ENCODE data around the gene COL5A1. TPM values are rescaled to one million over a fixed set of nuclear protein-coding genes. Genes with fewer than 3 reads are reported as not detected.

COL5A1 gene
- total RNA-seq, 1 experiment from 2014 or later = 10.6 TPM

GRCh38 chr9:134756098-134756497 is 114.5 kb downstream of the COL5A1 start:
- ChIA-PET CTCF (no interaction called here), POLR2A (ENCODE audit: unreplicated experiment) (no interaction called here)
- H3K4me1 ChIP-seq (ENCODE audit: insufficient read depth, low read length) = no peaks in the 10 kb centered on the region
- H3K9me2 ChIP-seq (replicated peaks; ENCODE audit: low read length) = no peaks in the 10 kb centered on the region
- no TSS peak for BruUV-seq (replicated peaks)
- ATAC-seq (no peak), DNase-seq (no peak)
- TF ChIP-seq EZH2phosphoT487 (IDR thresholded peaks at IDR 0.05; ENCODE audit: borderline replicate concordance, low read length) (no peak), CTCF (conservative IDR thresholded peaks at IDR 0.05; ENCODE audit: low read depth, low read length) (no peak), EZH2 (IDR thresholded peaks at IDR 0.05; ENCODE audit: low read length, unreplicated experiment) (no peak)
- H3K27ac ChIP-seq (ENCODE audit: low read length) = no peak overlapping the region
- H4K20me1 ChIP-seq (ENCODE audit: low read length) = no peaks in the 10 kb centered on the region
- no peak overlapping the region for H2AFZ ChIP-seq (ENCODE audit: low read length)
- no peaks in the 10 kb centered on the region for H3K27me3 ChIP-seq (ENCODE audit: low read length)
- no peak overlapping the region for H3K4me3 ChIP-seq (ENCODE audit: low read length)
- H3K79me2 ChIP-seq (ENCODE audit: low read length) = no peaks in the 10 kb centered on the region
- no peak overlapping the region for H3K4me2 ChIP-seq (ENCODE audit: low read length)
- H3F3A ChIP-seq (ENCODE audit: low read length, unreplicated experiment) = no peaks in the 10 kb centered on the region
- H3K9me3 ChIP-seq (ENCODE audit: low read length) = no peaks in the 10 kb centered on the region
- H3K36me3 ChIP-seq (ENCODE audit: low read depth, low read length) = no peaks in the 10 kb centered on the region
- intact Hi-C loops (cut with micrococcal nuclease) = no loop called here
- no peak overlapping the region for H3K9ac ChIP-seq (ENCODE audit: low read length)

DNA sequence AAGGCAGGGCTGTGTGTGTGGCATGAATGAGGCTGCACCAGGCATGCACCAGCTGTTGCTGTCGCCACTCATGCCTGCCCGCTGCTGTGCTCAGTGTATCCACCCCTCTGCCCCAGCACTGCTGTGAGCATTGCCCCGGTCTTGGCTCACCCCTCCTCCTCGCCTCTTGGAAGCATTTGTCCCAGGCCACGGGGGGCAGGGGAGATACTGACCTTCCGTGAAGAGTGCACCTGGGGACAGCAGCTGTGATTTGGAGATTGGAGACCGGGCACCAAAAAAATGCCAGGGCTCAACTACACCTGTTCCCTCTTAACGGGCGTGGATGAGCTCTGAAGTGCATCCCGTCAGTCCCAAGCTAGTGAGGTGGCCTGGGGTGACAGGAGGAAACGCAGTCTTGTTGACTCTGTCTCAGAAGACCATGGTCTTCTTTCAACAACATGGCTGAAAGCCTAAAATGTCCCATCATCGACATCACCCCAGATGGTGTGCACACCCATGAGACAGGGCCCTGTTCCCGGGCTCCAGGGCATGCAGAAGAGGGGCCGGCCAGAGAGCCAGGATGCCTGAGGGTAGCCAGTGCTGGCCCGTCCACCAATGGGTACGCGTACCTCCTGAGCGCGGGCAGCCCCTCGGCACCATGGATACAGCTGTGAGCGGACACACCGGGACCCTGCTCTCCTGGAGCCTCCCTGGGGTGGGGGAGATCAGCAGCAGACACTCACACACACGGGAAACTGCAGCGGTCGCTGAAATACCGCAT is 115.8 kb downstream of the COL5A1 start:
- H3K4me3 ChIP-seq (ENCODE audit: low read length) = no peak overlapping the region
- H3K79me2 ChIP-seq (ENCODE audit: low read length) = no peaks in the 10 kb centered on the region
- intact Hi-C loops (cut with micrococcal nuclease) = no loop called here
- H3K36me3 ChIP-seq (ENCODE audit: low read depth, low read length) = no peaks in the 10 kb centered on the region
- BruUV-seq (replicated peaks) = no TSS peak
- no peak overlapping the region for H3K4me2 ChIP-seq (ENCODE audit: low read length)
- no peak overlapping the region for H3K9ac ChIP-seq (ENCODE audit: low read length)
- DNase-seq (no peak), ATAC-seq (no peak)
- H2AFZ ChIP-seq (ENCODE audit: low read length) = no peak overlapping the region
- H3K9me2 ChIP-seq (replicated peaks; ENCODE audit: low read length) = no peaks in the 10 kb centered on the region
- H3K27ac ChIP-seq (ENCODE audit: low read length) = no peak overlapping the region
- no peaks in the 10 kb centered on the region for H3F3A ChIP-seq (ENCODE audit: low read length, unreplicated experiment)
- H3K9me3 ChIP-seq (ENCODE audit: low read length) = no peaks in the 10 kb centered on the region
- ChIA-PET POLR2A (ENCODE audit: unreplicated experiment) (no interaction called here), CTCF (no interaction called here)
- no peaks in the 10 kb centered on the region for H3K27me3 ChIP-seq (ENCODE audit: low read length)
- TF ChIP-seq CTCF (conservative IDR thresholded peaks at IDR 0.05; ENCODE audit: low read depth, low read length) = no peak
- H3K4me1 ChIP-seq (ENCODE audit: insufficient read depth, low read length) = no peaks in the 10 kb centered on the region
- no peaks in the 10 kb centered on the region for H4K20me1 ChIP-seq (ENCODE audit: low read length)

- no TSS peak for BruUV-seq (replicated peaks)
These were observed 117.5 kb downstream of the COL5A1 start for GRCh38 chr9:134758949-134759607.

More at GRCh38 chr9:134758949-134759607, 117.5 kb downstream of the COL5A1 start:
- H2AFZ ChIP-seq (ENCODE audit: low read length) = no peak overlapping the region
- POLR2A ChIA-PET (ENCODE audit: unreplicated experiment) = no interaction called here
- no peak overlapping the region for H3K4me3 ChIP-seq (ENCODE audit: low read length)
- H3K9me2 ChIP-seq (replicated peaks; ENCODE audit: low read length) = no peaks in the 10 kb centered on the region
- TF ChIP-seq CTCF (conservative IDR thresholded peaks at IDR 0.05; ENCODE audit: low read depth, low read length) (no peak), EZH2phosphoT487 (IDR thresholded peaks at IDR 0.05; ENCODE audit: borderline replicate concordance, low read length) (no peak), EZH2 (IDR thresholded peaks at IDR 0.05; ENCODE audit: low read length, unreplicated experiment) (no peak)
- H3K4me1 ChIP-seq (ENCODE audit: insufficient read depth, low read length) = no peaks in the 10 kb centered on the region
- intact Hi-C loops (cut with micrococcal nuclease) = no loop called here
- ATAC-seq = no peak
- H3K27ac ChIP-seq (ENCODE audit: low read length) = no peak overlapping the region
- H3F3A ChIP-seq (ENCODE audit: low read length, unreplicated experiment) = no peaks in the 10 kb centered on the region
- H3K36me3 ChIP-seq (ENCODE audit: low read depth, low read length) = no peaks in the 10 kb centered on the region
- H3K79me2 ChIP-seq (ENCODE audit: low read length) = no peaks in the 10 kb centered on the region
- no peak overlapping the region for H3K9ac ChIP-seq (ENCODE audit: low read length)
- no peaks in the 10 kb centered on the region for H3K9me3 ChIP-seq (ENCODE audit: low read length)
- H3K27me3 ChIP-seq (ENCODE audit: low read length) = no peaks in the 10 kb centered on the region
- H4K20me1 ChIP-seq (ENCODE audit: low read length) = no peaks in the 10 kb centered on the region
- H3K4me2 ChIP-seq (ENCODE audit: low read length) = no peak overlapping the region
- CTCF ChIA-PET = no interaction called here
- no peak for DNase-seq
